IMR-90 (cell line): ENCODE data around the gene OR2A25. TPM values are rescaled to one million over a fixed set of nuclear protein-coding genes. Genes with fewer than 3 reads are reported as not detected.

Source experiments
- ATAC-seq: fragments of 200-7000 bp; cut with Tn5 transposase; 2 replicates; pipeline ENCODE4 v1.9.1; 2020; ENCODE audit warnings: low read depth, mild to moderate bottlenecking, moderate library complexity
- Bru-seq: library from RNA; stranded (reverse); fragments of 400-500 nt; gene quantifications from one replicate; lab custom pipeline; 2021; lab: Mats Ljungman, UMichigan
- BruChase-seq, 2 experiments: library from RNA; stranded (reverse); fragments of 400-500 nt; gene quantifications; one replicate each; lab custom pipeline; 2021; lab: Mats Ljungman, UMichigan
- BruUV-seq: library from RNA; stranded (reverse); fragments of 400-500 nt; replicated peaks from 2 replicates; lab custom pipeline; 2021; lab: Mats Ljungman, UMichigan
- CTCF ChIA-PET: fragments of 300-600 bp; formaldehyde crosslinking; extraction: SDS; loops from one replicate; lab custom pipeline; 2021; ENCODE audit warnings: antibody characterized with exemption; lab: Yijun Ruan, JAX
- POLR2A ChIA-PET: fragments of 300-600 bp; sonication (Branson Sonifier 250); formaldehyde crosslinking; loops from one replicate; lab custom pipeline; 2022; ENCODE audit warnings: antibody characterized with exemption; ENCODE audit not compliant: unreplicated experiment; lab: Charles Lee
- DNase-seq: peaks from one replicate; pipeline ENCODE4 v3.0.0; 2013
- H2AFZ ChIP-seq: replicated peaks from 2 replicates; pipeline ENCODE3; 2013; ENCODE audit warnings: low read length, mild to moderate bottlenecking; ENCODE audit not compliant: poor library complexity
- H2AK5ac ChIP-seq: 2 replicates; pipeline ENCODE4 v1.6.1; 2013; ENCODE audit warnings: low read depth, low read length, inconsistent platforms
- H2AK9ac ChIP-seq: replicated peaks from 2 replicates; pipeline ENCODE3; 2013; ENCODE audit warnings: mild to moderate bottlenecking, low read depth, low read length, moderate library complexity; ENCODE audit not compliant: poor library complexity
- H2BK120ac ChIP-seq: 2 replicates; pipeline ENCODE4 v1.6.1; 2013; ENCODE audit warnings: low read depth, low read length, inconsistent platforms
- H2BK15ac ChIP-seq: 3 replicates; pipeline ENCODE4 v1.6.1; 2013; ENCODE audit warnings: low read depth, low read length, inconsistent platforms
- H2BK20ac ChIP-seq: 2 replicates; pipeline ENCODE4 v1.6.1; 2013; ENCODE audit warnings: low read depth, mild to moderate bottlenecking, inconsistent platforms, low read length, moderate library complexity
- H2BK5ac ChIP-seq: 2 replicates; pipeline ENCODE4 v1.6.1; 2013; ENCODE audit warnings: mild to moderate bottlenecking, low read depth, low read length, inconsistent platforms; ENCODE audit not compliant: poor library complexity, severe bottlenecking
- H3K14ac ChIP-seq: replicated peaks from 2 replicates; pipeline ENCODE4 v1.6.1; 2013; ENCODE audit warnings: low read depth, low read length, inconsistent platforms
- H3K18ac ChIP-seq: 2 replicates; pipeline ENCODE4 v1.6.1; 2013; ENCODE audit warnings: low read depth, low read length, control low read depth
- H3K23ac ChIP-seq: 2 replicates; pipeline ENCODE4 v1.6.1; 2013; ENCODE audit warnings: low read depth, low read length, inconsistent platforms
- H3K27ac ChIP-seq: 2 replicates; pipeline ENCODE4 v1.5.1; 2013; ENCODE audit warnings: mild to moderate bottlenecking, control low read depth, low read length; ENCODE audit not compliant: insufficient read depth
- H3K27me3 ChIP-seq: 2 replicates; pipeline ENCODE4 v1.6.1; 2013; ENCODE audit warnings: low read length; ENCODE audit not compliant: control insufficient read depth, insufficient read depth
- H3K36me3 ChIP-seq: 2 replicates; pipeline ENCODE4 v1.6.1; 2013; ENCODE audit warnings: low read length, mixed read lengths; ENCODE audit not compliant: control insufficient read depth, insufficient read depth
- H3K4ac ChIP-seq: 2 replicates; pipeline ENCODE4 v1.6.1; 2013; ENCODE audit warnings: low read depth, low read length, inconsistent platforms
- H3K4me1 ChIP-seq: 2 replicates; pipeline ENCODE4 v1.6.1; 2013; ENCODE audit warnings: low read length, mixed read lengths; ENCODE audit not compliant: control insufficient read depth, insufficient read depth
- H3K4me2 ChIP-seq: 2 replicates; pipeline ENCODE4 v1.6.1; 2013; ENCODE audit warnings: low read depth, mild to moderate bottlenecking, control low read depth, low read length, moderate library complexity
- H3K4me3 ChIP-seq: 2 replicates; pipeline ENCODE4 v1.5.1; 2013; ENCODE audit warnings: low read depth, mild to moderate bottlenecking, control low read depth, low read length, moderate library complexity; ENCODE audit not compliant: insufficient read depth
- H3K56ac ChIP-seq: 2 replicates; pipeline ENCODE4 v1.6.1; 2013; ENCODE audit warnings: low read length, inconsistent platforms; ENCODE audit not compliant: insufficient read depth; ENCODE audit errors: extremely low read depth
- H3K79me1 ChIP-seq, 2 experiments: 2 replicates each; pipeline ENCODE4 v1.6.1; 2013; ENCODE audit warnings: low read length in 2 of 2, inconsistent platforms in 1 of 2, low read depth in 1 of 2
- H3K9ac ChIP-seq: 2 replicates; pipeline ENCODE4 v1.6.1; 2013; ENCODE audit warnings: low read depth, low read length, control low read depth
- H3K9me1 ChIP-seq: 2 replicates; pipeline ENCODE4 v1.6.1; 2013; ENCODE audit warnings: low read length, inconsistent platforms; ENCODE audit not compliant: insufficient read depth
- H3K9me3 ChIP-seq: 2 replicates; pipeline ENCODE4 v1.6.1; 2013; ENCODE audit warnings: low read length; ENCODE audit not compliant: control insufficient read depth, insufficient read depth
- H4K20me1 ChIP-seq: 2 replicates; pipeline ENCODE4 v1.6.1; 2013; ENCODE audit warnings: low read length, inconsistent platforms; ENCODE audit not compliant: insufficient read depth
- H4K5ac ChIP-seq: 2 replicates; pipeline ENCODE4 v1.6.1; 2013; ENCODE audit warnings: mild to moderate bottlenecking, low read depth, low read length, control low read depth
- H4K8ac ChIP-seq, 2 experiments: 2 replicates each; pipeline ENCODE4 v1.6.1; 2013; ENCODE audit warnings: low read depth in 2 of 2, low read length in 2 of 2, control low read depth in 1 of 2, inconsistent platforms in 1 of 2
- H4K91ac ChIP-seq: 2 replicates; pipeline ENCODE4 v1.6.1; 2013; ENCODE audit warnings: low read depth, low read length, inconsistent platforms; ENCODE audit not compliant: insufficient read depth
- BHLHE40 ChIP-seq: fragments of 150-350 bp; IDR thresholded peaks from 2 replicates; pipeline ENCODE4 v1.6.1; 2016; ENCODE audit warnings: mild to moderate bottlenecking, low read depth, low read length
- CEBPB ChIP-seq: IDR thresholded peaks from 2 replicates; pipeline ENCODE4 v1.6.1; 2012; ENCODE audit warnings: low read depth, low read length, improper control_type of control experiment
- CHD1 ChIP-seq: IDR thresholded peaks from 2 replicates; pipeline ENCODE4 v1.6.1; 2012; ENCODE audit warnings: low read depth, low read length, improper control_type of control experiment
- CTCF ChIP-seq: conservative IDR thresholded peaks from 2 replicates; pipeline ENCODE4 v1.5.1; 2012; ENCODE audit warnings: mild to moderate bottlenecking, low read depth, low read length, improper control_type of control experiment
- ELK1 ChIP-seq: fragments of 150-350 bp; IDR thresholded peaks from 2 replicates; pipeline ENCODE4 v1.6.1; 2016; ENCODE audit warnings: low read depth, mild to moderate bottlenecking, low read length, moderate library complexity, borderline replicate concordance
- FOS ChIP-seq: fragments of 150-350 bp; IDR thresholded peaks from 2 replicates; pipeline ENCODE4 v1.6.1; 2016; ENCODE audit warnings: low read depth, low read length
- MAFK ChIP-seq: IDR thresholded peaks from 2 replicates; pipeline ENCODE4 v1.6.1; 2012; ENCODE audit warnings: low read depth, low read length, improper control_type of control experiment
- MAZ ChIP-seq: IDR thresholded peaks from 2 replicates; pipeline ENCODE4 v1.6.1; 2012; ENCODE audit warnings: low read depth, mild to moderate bottlenecking, low read length, improper control_type of control experiment, moderate library complexity, borderline replicate concordance
- MXI1 ChIP-seq: IDR thresholded peaks from 2 replicates; pipeline ENCODE4 v1.6.1; 2012; ENCODE audit warnings: low read depth, mild to moderate bottlenecking, low read length, moderate library complexity, borderline replicate concordance
- NFE2L2 ChIP-seq: fragments of 150-350 bp; IDR thresholded peaks from 2 replicates; pipeline ENCODE4 v1.6.1; 2016; ENCODE audit warnings: low read depth, mild to moderate bottlenecking, low read length
- POLR2A ChIP-seq: IDR thresholded peaks from 2 replicates; pipeline ENCODE4 v1.6.1; 2012; ENCODE audit warnings: mild to moderate bottlenecking, low read depth, low read length
- RAD21 ChIP-seq: IDR thresholded peaks from 2 replicates; pipeline ENCODE4 v1.6.1; 2012; ENCODE audit warnings: low read length, improper control_type of control experiment
- RCOR1 ChIP-seq: IDR thresholded peaks from 2 replicates; pipeline ENCODE4 v1.6.1; 2012; ENCODE audit warnings: mild to moderate bottlenecking, low read length, improper control_type of control experiment; ENCODE audit not compliant: insufficient replicate concordance
- RFX5 ChIP-seq: IDR thresholded peaks from 2 replicates; pipeline ENCODE4 v1.8.0; 2012; ENCODE audit warnings: low read depth, mild to moderate bottlenecking, low read length, moderate library complexity
- SMC3 ChIP-seq: fragments of 150-350 bp; IDR thresholded peaks from 2 replicates; pipeline ENCODE4 v1.6.1; 2016; ENCODE audit warnings: low read depth, mild to moderate bottlenecking, antibody characterized with exemption, low read length, moderate library complexity
- USF2 ChIP-seq: fragments of 150-350 bp; IDR thresholded peaks from 2 replicates; pipeline ENCODE4 v1.6.1; 2017; ENCODE audit warnings: mild to moderate bottlenecking, antibody characterized with exemption, low read length, low read depth
- WGBS, 2 experiments: methylation state at CpG; one replicate each; pipeline versions ENCODE4 v1.1.5 to v1.1.7; 2013; ENCODE audit warnings: missing lambda C conversion rate in 2 of 2; ENCODE audit not compliant: insufficient read length in 1 of 2; ENCODE audit errors: extremely low coverage in 2 of 2; 5-methylcytosine and 5-hydroxymethylcytosine counted together
- dilution Hi-C: fragments of 300-500 bp; cut with HindIII; formaldehyde crosslinking; loops from one replicate; pipeline ENCODE4 v1.14.3; 2018; ENCODE audit warnings: low sequenced_read_pairs; ENCODE audit not compliant: unreplicated experiment
- in situ Hi-C: fragments of 300-500 bp; cut with MboI; formaldehyde crosslinking; loops from 3 replicates; pipeline ENCODE4 v1.14.3; 2019; ENCODE audit warnings: low sequenced_read_pairs, inconsistent platforms, mixed read lengths
- intact Hi-C: fragments of 100-400 bp; cut with micrococcal nuclease; formaldehyde crosslinking; loops from 2 replicates; pipeline ENCODE4 v1.10.0; 2022
- long read RNA-seq: library from polyadenylated mRNA; unstranded; transcript quantifications from one replicate; pipeline ENCODE4 v2.0.0, GENCODE V29; 2021; ENCODE audit not compliant: unreplicated experiment
- polyA plus RNA-seq, 3 experiments: library from polyadenylated mRNA; depleted of rRNA; stranded (reverse); fragments of >200 nt; gene quantifications; 2 replicates each; pipeline ENCODE4 v1.2.3, GENCODE V29; 2012; ENCODE audit warnings: low replicate concordance in 1 of 3
- total RNA-seq: library from RNA; depleted of rRNA; stranded (reverse); fragments of >200 nt; gene quantifications from 2 replicates; pipeline ENCODE4 v1.2.3, GENCODE V29; 2012; rRNA removed

Gene OR2A25
- not detected in 2 replicates for total RNA-seq
- not detected in 2 replicates for polyA plus RNA-seq (2012; rRNA removed)
- not detected in 2 replicates for polyA plus RNA-seq (2012; cell fraction: cytosol; rRNA removed)
- not detected in 2 replicates for polyA plus RNA-seq (2012; cell fraction: nucleus; rRNA removed; ENCODE audit: low replicate concordance)
- Bru-seq, nascent RNA = not detected
- BruChase-seq, experiment 1, labeled RNA remaining after a 6-hour chase = not detected
- BruChase-seq, experiment 2, labeled RNA remaining after a 2-hour chase = not detected
- long read RNA-seq = 0 reads

- H3K27me3 ChIP-seq = no peaks in the 10 kb centered on the region
- H3K4me1 ChIP-seq = no peaks in the 10 kb centered on the region
- no peak within 1 kb of the TSS for H3K9ac ChIP-seq
- H3K9me3 ChIP-seq = no peaks in the 10 kb centered on the region
- H2BK5ac ChIP-seq = no peak within 1 kb of the TSS
- ChIA-PET CTCF (no interaction called here), POLR2A (no interaction called here)
- intact Hi-C loops (no loop called here), dilution Hi-C loops (no loop called here), in situ Hi-C loops (no loop called here)
- H2AK5ac ChIP-seq = no peak within 1 kb of the TSS
- H3K23ac ChIP-seq = no peak within 1 kb of the TSS
- no peaks in the 10 kb centered on the region for H3K36me3 ChIP-seq
- H3K79me1 ChIP-seq = no peaks in the 10 kb centered on the region
- H3K4ac ChIP-seq = no peak within 1 kb of the TSS
- no peak within 1 kb of the TSS for H2AFZ ChIP-seq
- no peak within 1 kb of the TSS for H3K4me2 ChIP-seq
- no peak within 1 kb of the TSS for H2BK15ac ChIP-seq
- no peak within 1 kb of the TSS for H3K27ac ChIP-seq
- no peak within 1 kb of the TSS for H4K91ac ChIP-seq
- no peak within 1 kb of the TSS for H2AK9ac ChIP-seq
- no peaks in the 10 kb centered on the region for H3K9me1 ChIP-seq
- H3K14ac ChIP-seq = no peak within 1 kb of the TSS
- BruUV-seq = no TSS peak
- H4K5ac ChIP-seq = no peak within 1 kb of the TSS
- no peak within 1 kb of the TSS for H2BK20ac ChIP-seq
- H3K4me3 ChIP-seq = no peak within 1 kb of the TSS
- TF ChIP-seq MXI1 (no peak), USF2 (no peak), MAFK (no peak), CTCF (no peak), MAZ (no peak), RCOR1 (no peak), CEBPB (no peak), ELK1 (no peak), RAD21 (no peak), BHLHE40 (no peak), POLR2A (no peak), RFX5 (no peak), NFE2L2 (no peak), SMC3 (no peak), CHD1 (no peak), FOS (no peak)
- WGBS, 2 experiments = no CpG with 5 or more reads among the region's 1 CpG
- no peak within 1 kb of the TSS for H2BK120ac ChIP-seq
- H4K8ac ChIP-seq = no peak within 1 kb of the TSS
- H4K20me1 ChIP-seq = no peaks in the 10 kb centered on the region
- no peak within 1 kb of the TSS for H3K56ac ChIP-seq
- DNase-seq (no peak), ATAC-seq (no peak)
- H3K18ac ChIP-seq = no peak within 1 kb of the TSS
These were observed at the start of gene OR2A25 for GRCh38 chr7:144069511-144069910. Gene OR2A25, plus strand, starts transcription at chr7:144069811. Its CDS starts 4,409 bp downstream, at chr7:144074220.
